Right lobe of liver (tissue), 4 donors: ENCODE data around the gene ESPN.

ENCODE experiments used
- POLR2A ChIP-seq: fragments of 450-650 bp; IDR thresholded peaks from one replicate; pipeline ENCODE4 v1.6.1; 2017; ENCODE audit warnings: antibody characterized with exemption, mild to moderate bottlenecking
- TF ChIP-seq, protein P1 (sequence below), 4 donors: fragments of 200-600 bp in 3 of 4; fragments of 450-650 bp in 1 of 4; IDR thresholded peaks; one replicate each; pipeline versions ENCODE4 v1.5.1 to v1.8.0; 2016 to 2022; ENCODE audit warnings: antibody characterized with exemption in 4 of 4, mild to moderate bottlenecking in 2 of 4
- donor health status: DM: no; HTN: no; CAD: no.
- donor health status: DM: no; HTN: no; CAD: no.
- donor health status: DM: no; HTN: yes; CAD: no.

DNA sequence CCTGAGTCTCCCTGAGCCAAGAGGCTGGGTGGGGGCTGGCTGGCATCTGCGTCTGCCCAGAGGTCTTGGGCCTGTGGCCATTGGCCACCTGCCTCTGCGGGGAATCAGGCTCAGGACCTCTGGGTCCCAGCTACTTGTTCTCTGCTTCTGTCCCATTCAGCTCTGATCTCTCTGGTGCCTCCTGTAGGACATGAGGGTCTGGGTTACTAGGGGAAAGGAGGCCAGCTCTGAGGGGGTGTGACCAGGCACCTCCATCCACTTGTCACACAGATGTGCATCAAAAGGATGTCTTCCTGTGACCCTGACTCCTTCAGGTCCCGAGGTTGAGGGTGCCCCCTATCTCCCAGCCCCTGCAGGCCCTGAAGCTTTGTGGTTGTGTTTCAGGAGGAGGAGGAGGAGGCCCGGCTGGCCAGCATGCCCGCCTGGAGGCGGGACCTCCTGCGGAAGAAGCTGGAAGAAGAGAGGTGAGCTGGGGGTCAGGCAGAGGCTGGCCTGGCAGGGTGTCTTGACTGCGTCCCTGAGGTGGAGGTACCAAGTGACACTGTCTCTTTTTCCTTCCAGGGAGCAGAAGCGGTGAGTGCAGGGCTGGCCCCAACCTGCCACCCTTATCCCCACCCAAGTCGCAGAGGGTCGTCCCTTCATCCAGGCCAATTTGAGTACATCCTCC is 32.4 kb downstream of the ESPN start:
- TF ChIP-seq, protein P1, sequence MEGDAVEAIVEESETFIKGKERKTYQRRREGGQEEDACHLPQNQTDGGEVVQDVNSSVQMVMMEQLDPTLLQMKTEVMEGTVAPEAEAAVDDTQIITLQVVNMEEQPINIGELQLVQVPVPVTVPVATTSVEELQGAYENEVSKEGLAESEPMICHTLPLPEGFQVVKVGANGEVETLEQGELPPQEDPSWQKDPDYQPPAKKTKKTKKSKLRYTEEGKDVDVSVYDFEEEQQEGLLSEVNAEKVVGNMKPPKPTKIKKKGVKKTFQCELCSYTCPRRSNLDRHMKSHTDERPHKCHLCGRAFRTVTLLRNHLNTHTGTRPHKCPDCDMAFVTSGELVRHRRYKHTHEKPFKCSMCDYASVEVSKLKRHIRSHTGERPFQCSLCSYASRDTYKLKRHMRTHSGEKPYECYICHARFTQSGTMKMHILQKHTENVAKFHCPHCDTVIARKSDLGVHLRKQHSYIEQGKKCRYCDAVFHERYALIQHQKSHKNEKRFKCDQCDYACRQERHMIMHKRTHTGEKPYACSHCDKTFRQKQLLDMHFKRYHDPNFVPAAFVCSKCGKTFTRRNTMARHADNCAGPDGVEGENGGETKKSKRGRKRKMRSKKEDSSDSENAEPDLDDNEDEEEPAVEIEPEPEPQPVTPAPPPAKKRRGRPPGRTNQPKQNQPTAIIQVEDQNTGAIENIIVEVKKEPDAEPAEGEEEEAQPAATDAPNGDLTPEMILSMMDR (IDR thresholded peaks at IDR 0.05): no peak
- TF ChIP-seq POLR2A: no peak
